ENCODE results near the gene TEAD1. TPM values are rescaled to one million over a fixed set of nuclear protein-coding genes. Genes with fewer than 3 reads are reported as not detected.

Gene TEAD1
- polyA plus RNA-seq, 1 donor = 102 TPM

GRCh38 chr11:12764187-12764914, 90.1 kb downstream of the TEAD1 start:
- DNase-seq (ENCODE audit: low read depth) = no peak

GRCh38 chr11:12765428-12765827, 91.2 kb downstream of the TEAD1 start:
- DNase-seq (ENCODE audit: low read depth) = no peak

- DNase-seq (ENCODE audit: low read depth) = no peak
These were observed 92.8 kb downstream of the TEAD1 start for GRCh38 chr11:12767027-12767426.

GRCh38 chr11:12767577-12767976, 93.4 kb downstream of the TEAD1 start:
- no peak for DNase-seq (ENCODE audit: low read depth)

- DNase-seq (ENCODE audit: low read depth) = no peak
These were observed 94.8 kb downstream of the TEAD1 start for GRCh38 chr11:12768726-12769673.

- DNase-seq (ENCODE audit: low read depth) = no peak
These were observed 95.7 kb downstream of the TEAD1 start for GRCh38 chr11:12769834-12770345.

GRCh38 chr11:12770435-12770834, 96.2 kb downstream of the TEAD1 start:
- DNase-seq (ENCODE audit: low read depth) = no peak

- DNase-seq (ENCODE audit: low read depth) = no peak
These were observed 96.9 kb downstream of the TEAD1 start for GRCh38 chr11:12770966-12771597.

GRCh38 chr11:12771875-12772274, 97.7 kb downstream of the TEAD1 start:
- no peak for DNase-seq (ENCODE audit: low read depth)

- no peak for DNase-seq (ENCODE audit: low read depth)
These were observed 98.1 kb downstream of the TEAD1 start for GRCh38 chr11:12772324-12772723.

- DNase-seq (ENCODE audit: low read depth) = no peak
These were observed 99.4 kb downstream of the TEAD1 start for GRCh38 chr11:12773591-12773990.

GRCh38 chr11:12775955-12776354, 101.7 kb downstream of the TEAD1 start:
- DNase-seq (ENCODE audit: low read depth) = no peak

GRCh38 chr11:12777208-12777874, 103.1 kb downstream of the TEAD1 start:
- no peak for DNase-seq (ENCODE audit: low read depth)

- DNase-seq (ENCODE audit: low read depth) = no peak
These were observed 104.2 kb downstream of the TEAD1 start for GRCh38 chr11:12778240-12778905.

GRCh38 chr11:12783765-12784164, 109.5 kb downstream of the TEAD1 start:
- no peak for DNase-seq (ENCODE audit: low read depth)

- no peak for DNase-seq (ENCODE audit: low read depth)
These were observed 110.2 kb downstream of the TEAD1 start for GRCh38 chr11:12784445-12784844.

GRCh38 chr11:12784987-12785386, 110.8 kb downstream of the TEAD1 start:
- DNase-seq (ENCODE audit: low read depth) = no peak

GRCh38 chr11:12785901-12786300, 111.7 kb downstream of the TEAD1 start:
- DNase-seq (ENCODE audit: low read depth) = no peak

GRCh38 chr11:12786450-12786849, 112.2 kb downstream of the TEAD1 start:
- DNase-seq (ENCODE audit: low read depth) = no peak

GRCh38 chr11:12786891-12787290, 112.7 kb downstream of the TEAD1 start:
- no peak for DNase-seq (ENCODE audit: low read depth)

GRCh38 chr11:12787847-12788246, 113.6 kb downstream of the TEAD1 start:
- no peak for DNase-seq (ENCODE audit: low read depth)

Data from forelimb muscle (tissue), 1 donor.